ENCODE measurements around the gene CFAP92.
A peak's percentile ranks its signal among the peaks of the same experiment; 100 is the strongest.

The CFAP92 gene

GRCh38 chr3:128987302-128988100 is 6.4 kb downstream of the CFAP92 start:
- DNase-seq (ENCODE audit: low read depth, low spot score), result no peak

GRCh38 chr3:128984596-128984995 is 9.3 kb downstream of the CFAP92 start:
- no peak for DNase-seq (ENCODE audit: low read depth, low spot score)

- peak; percentile 28 for DNase-seq (ENCODE audit: low read depth, low spot score)
Measured at GRCh38 chr3:128983293-128984069, 10.4 kb downstream of the CFAP92 start.

GRCh38 chr3:128975276-128975675 is 18.6 kb downstream of the CFAP92 start:
- no peak for DNase-seq (ENCODE audit: low read depth, low spot score)

GRCh38 chr3:128973988-128974564 is 19.8 kb downstream of the CFAP92 start:
- DNase-seq (ENCODE audit: low read depth, low spot score), result no peak

GRCh38 chr3:128971421-128972100 is 22.3 kb downstream of the CFAP92 start:
- DNase-seq (ENCODE audit: low read depth, low spot score), result no peak

GRCh38 chr3:128970740-128971047 is 23.2 kb downstream of the CFAP92 start:
- DNase-seq (ENCODE audit: low read depth, low spot score), result no peak

GRCh38 chr3:128969993-128970739 is 23.7 kb downstream of the CFAP92 start:
- peak; percentile 74 for DNase-seq (ENCODE audit: low read depth, low spot score)

- no peak for DNase-seq (ENCODE audit: low read depth, low spot score)
Measured at GRCh38 chr3:128967748-128968355, 26.0 kb downstream of the CFAP92 start.

- no peak for DNase-seq (ENCODE audit: low read depth, low spot score)
Measured at GRCh38 chr3:128965818-128966217, 28.1 kb downstream of the CFAP92 start.

GRCh38 chr3:128965280-128965679 is 28.6 kb downstream of the CFAP92 start:
- no peak for DNase-seq (ENCODE audit: low read depth, low spot score)

GRCh38 chr3:128956440-128956839 is 37.4 kb downstream of the CFAP92 start:
- no peak for DNase-seq (ENCODE audit: low read depth, low spot score)

GRCh38 chr3:128950223-128950938 is 43.5 kb downstream of the CFAP92 start:
- DNase-seq (ENCODE audit: low read depth, low spot score), result no peak

GRCh38 chr3:128949158-128949557 is 44.7 kb downstream of the CFAP92 start:
- DNase-seq (ENCODE audit: low read depth, low spot score), result no peak

- DNase-seq (ENCODE audit: low read depth, low spot score), result no peak
Measured at GRCh38 chr3:128946411-128946810, 47.5 kb downstream of the CFAP92 start.

GRCh38 chr3:128945878-128946175 is 48.0 kb downstream of the CFAP92 start:
- DNase-seq (ENCODE audit: low read depth, low spot score), result no peak

- no peak for DNase-seq (ENCODE audit: low read depth, low spot score)
Measured at GRCh38 chr3:128945041-128945877, 48.6 kb downstream of the CFAP92 start.

GRCh38 chr3:128942161-128942952 is 51.5 kb downstream of the CFAP92 start:
- no peak for DNase-seq (ENCODE audit: low read depth, low spot score)

- no peak for DNase-seq (ENCODE audit: low read depth, low spot score)
Measured at GRCh38 chr3:128940252-128940651, 53.6 kb downstream of the CFAP92 start.

Data from ELF-1 (cell line).